ENCODE measurements around the gene BMP2K.
"Not testable (repeated sequence)": the region's sequence is repeated elsewhere in the genome, so short reads cannot be mapped to it uniquely, and the experiment has no call there.

The BMP2K gene

GRCh38 chr4:78795594-78796416 is 19.7 kb downstream of the BMP2K start:
- not testable (repeated sequence) for DNase-seq

- DNase-seq, result no peak
These were observed 20.4 kb downstream of the BMP2K start for GRCh38 chr4:78796526-78796925.

- DNase-seq, result no peak
These were observed 21.7 kb downstream of the BMP2K start for GRCh38 chr4:78797777-78798284.

GRCh38 chr4:78799551-78800495 is 23.7 kb downstream of the BMP2K start:
- no peak for DNase-seq

GRCh38 chr4:78800965-78801364 is 24.8 kb downstream of the BMP2K start:
- no peak for DNase-seq

GRCh38 chr4:78803983-78804382 is 27.8 kb downstream of the BMP2K start:
- no peak for DNase-seq

- no peak for DNase-seq
These were observed 30.9 kb downstream of the BMP2K start for GRCh38 chr4:78806943-78807460.

GRCh38 chr4:78809295-78809694 is 33.1 kb downstream of the BMP2K start:
- DNase-seq, result no peak

- no peak for DNase-seq
These were observed 34.0 kb downstream of the BMP2K start for GRCh38 chr4:78809928-78810835.

GRCh38 chr4:78811034-78811433 is 34.9 kb downstream of the BMP2K start:
- no peak for DNase-seq

GRCh38 chr4:78818530-78819079 is 42.5 kb downstream of the BMP2K start:
- no peak for DNase-seq

GRCh38 chr4:78824001-78824400 is 47.9 kb downstream of the BMP2K start:
- DNase-seq, result no peak

GRCh38 chr4:78827191-78827590 is 51.0 kb downstream of the BMP2K start:
- no peak for DNase-seq

- DNase-seq, result no peak
These were observed 53.1 kb downstream of the BMP2K start for GRCh38 chr4:78829296-78829695.

- DNase-seq, result not testable (repeated sequence)
These were observed 63.5 kb downstream of the BMP2K start for GRCh38 chr4:78839676-78840075.

GRCh38 chr4:78840286-78840685 is 64.1 kb downstream of the BMP2K start:
- DNase-seq, result not testable (repeated sequence)

- DNase-seq, result no peak
These were observed 69.3 kb downstream of the BMP2K start for GRCh38 chr4:78845472-78845871.

GRCh38 chr4:78846258-78846657 is 70.1 kb downstream of the BMP2K start:
- DNase-seq, result no peak

- no peak for DNase-seq
These were observed 86.2 kb downstream of the BMP2K start for GRCh38 chr4:78862314-78862737.

GRCh38 chr4:78863254-78863869 is 87.2 kb downstream of the BMP2K start:
- DNase-seq, result no peak

- no peak for DNase-seq
These were observed 87.8 kb downstream of the BMP2K start for GRCh38 chr4:78863991-78864390.

All from CD4-positive, alpha-beta T cell treated with Interleukin-1 beta for 1 hour (primary cell).